GM21360 (cell line): Measurements from ENCODE around the gene CREM.

Source experiments
- ATAC-seq: cut with Tn5 transposase; IDR thresholded peaks from one replicate; pipeline ENCODE4 v1.9.1; 2021; ENCODE audit warnings: mild to moderate bottlenecking, moderate library complexity; ENCODE audit not compliant: unreplicated experiment

CREM gene

GRCh38 chr10:35259769-35260397 lies 133.2 kb downstream of the CREM start:
- ATAC-seq, result no peak

DNA sequence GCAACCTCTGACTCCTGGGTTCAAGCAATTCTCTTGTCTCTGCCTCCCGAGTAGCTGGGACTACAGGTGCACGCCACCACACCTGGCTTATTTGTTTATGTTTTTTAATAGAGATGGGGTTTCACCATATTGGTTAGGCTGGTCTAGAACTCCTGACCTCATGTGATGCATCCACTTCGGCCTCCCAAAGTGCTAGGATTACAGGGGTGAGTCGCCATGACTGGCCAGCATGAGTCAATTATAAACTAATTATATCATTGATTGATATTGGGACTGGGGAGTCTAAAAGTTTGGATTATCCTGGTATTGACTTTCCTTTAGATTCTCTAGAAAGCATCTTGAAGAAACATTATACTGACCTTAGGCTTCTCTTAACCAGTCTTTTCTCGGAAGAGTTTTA lies 135.8 kb downstream of the CREM start:
- ATAC-seq, result no peak
